Body of pancreas (tissue), 4 donors: Measurements from ENCODE around the gene PKM. TPM values are rescaled to one million over a fixed set of nuclear protein-coding genes. Genes with fewer than 3 reads are reported as not detected.
A peak's percentile ranks its signal among the peaks of the same experiment; 100 is the strongest.

Source experiments
- ATAC-seq: fragments of 150-250 bp; one replicate; pipeline ENCODE4 v1.9.1; 2016
- DNase-seq, 4 donors: peaks; one replicate each; pipeline ENCODE4 v3.0.0-alpha.2; 2019
- H3K27ac ChIP-seq, 4 donors: fragments of 200-600 bp; sonication (generic); 1 replicate in 3 of 4; 2 replicates in 1 of 4; pipeline versions ENCODE4 v1.5.1 to v1.6.1; 2016 to 2019; ENCODE audit warnings: mild to moderate bottlenecking in 1 of 4, mixed read lengths in 1 of 4, moderate library complexity in 1 of 4
- H3K27me3 ChIP-seq, 2 donors: fragments of 200-600 bp; sonication (generic); one replicate each; pipeline ENCODE4 v1.6.0; 2016; ENCODE audit warnings: mild to moderate bottlenecking in 1 of 2
- H3K36me3 ChIP-seq, 2 donors: fragments of 200-600 bp; sonication (generic); replicated peaks in 1 of 2; 2 replicates each; pipeline ENCODE4 v1.5.1; 2016; ENCODE audit warnings: low read depth in 2 of 2; ENCODE audit not compliant: insufficient read depth in 1 of 2
- H3K4me1 ChIP-seq: fragments of 200-600 bp; sonication (generic); one replicate; pipeline ENCODE4 v1.6.0; 2016
- H3K4me3 ChIP-seq, 2 donors: fragments of 200-600 bp; sonication (generic); 1 replicate in 1 of 2; 2 replicates in 1 of 2; pipeline ENCODE4 v1.5.1; 2016 to 2019
- H3K9me3 ChIP-seq, 3 donors: fragments of 200-600 bp; sonication (generic); 1 replicate in 2 of 3; 2 replicates in 1 of 3; pipeline ENCODE4 v1.5.1; 2016
- CTCF ChIP-seq, 7 experiments: fragments of 450-650 bp in 4 of 7; fragments of 200-600 bp in 3 of 7; sonication (generic) in 3 of 7; IDR thresholded peaks; one replicate each; pipeline ENCODE4 v1.5.1; 2016 to 2019; ENCODE audit warnings: antibody characterized with exemption in 7 of 7
- POLR2A ChIP-seq, 3 donors: fragments of 450-650 bp; IDR thresholded peaks; one replicate each; pipeline ENCODE4 v1.6.1; 2016; ENCODE audit warnings: antibody characterized with exemption in 3 of 3, mild to moderate bottlenecking in 2 of 3
- WGBS, 2 donors: methylation state at CpG; one replicate each; pipeline ENCODE4 v1.1.5; 2017; 5-methylcytosine and 5-hydroxymethylcytosine counted together
- intact Hi-C: fragments of 100-400 bp; cut with DNase I; formaldehyde crosslinking; loops from one replicate; pipeline ENCODE4 v1.15.1; 2023
- total RNA-seq, 2 donors: library from RNA; depleted of rRNA; stranded (reverse); fragments of >200 nt; gene quantifications; one replicate each; pipeline ENCODE4 v1.1.0, GENCODE V29; 2016

Gene PKM
- total RNA-seq, 2 donors from 2014 or later: 96.9 to 105 TPM

- Histone ChIP-seq H3K36me3 (no peaks in the 10 kb centered on the region), H3K9me3 (no peaks in the 10 kb centered on the region), H3K4me1 (peaks cover 8% of the 10 kb centered on the region), H3K27ac (no peak overlapping the region), H3K4me3 (no peak overlapping the region), H3K27me3 (peaks cover 0 to 4% of the 10 kb centered on the region in 2 donors)
- peak; percentile 31 for ATAC-seq
- TF ChIP-seq POLR2A (IDR thresholded peaks at IDR 0.05) (no peak), CTCF (IDR thresholded peaks at IDR 0.05) (no peak)
- WGBS, 2 donors: 46 to 50% methylated on average over 7 to 16 of the region's 16 CpGs
- intact Hi-C loops: no loop called here
- no peak for DNase-seq
Observed at GRCh38 chr15:72179950-72180581, 50.9 kb downstream of the PKM start.

GRCh38 chr15:72178976-72179585 is 51.9 kb downstream of the PKM start:
- H3K36me3 ChIP-seq: no peaks in the 10 kb centered on the region
- DNase-seq (no peak), ATAC-seq (no peak)
- no peak overlapping the region for H3K4me3 ChIP-seq
- H3K4me1 ChIP-seq: peaks cover 4% of the 10 kb centered on the region
- H3K27me3 ChIP-seq: peaks cover 0 to 4% of the 10 kb centered on the region in 2 donors
- no peaks in the 10 kb centered on the region for H3K9me3 ChIP-seq
- TF ChIP-seq CTCF (IDR thresholded peaks at IDR 0.05) (no peak), POLR2A (IDR thresholded peaks at IDR 0.05) (no peak)
- intact Hi-C loops: no loop called here
- no peak overlapping the region for H3K27ac ChIP-seq
- WGBS, 2 donors: 73 to 86% methylated on average over 13 of the region's 13 CpGs

- H3K4me3 ChIP-seq: no peak overlapping the region
- H3K9me3 ChIP-seq: no peaks in the 10 kb centered on the region
- ATAC-seq (no peak), DNase-seq (no peak)
- no peak for TF ChIP-seq CTCF (IDR thresholded peaks at IDR 0.05)
- no peak for TF ChIP-seq POLR2A (IDR thresholded peaks at IDR 0.05)
- 63 to 88% methylated on average over 3 of the region's 3 CpGs for WGBS, 2 donors
- no peaks in the 10 kb centered on the region for H3K4me1 ChIP-seq
- H3K36me3 ChIP-seq: no peaks in the 10 kb centered on the region
- peaks cover 0 to 4% of the 10 kb centered on the region in 2 donors for H3K27me3 ChIP-seq
- intact Hi-C loops: no loop called here
- H3K27ac ChIP-seq: no peak overlapping the region
Observed at GRCh38 chr15:72176743-72177142, 54.2 kb downstream of the PKM start.

- WGBS, 2 donors: 77 to 81% methylated on average over 4 to 6 of the region's 6 CpGs
- Histone ChIP-seq H3K27me3 (peaks cover 0 to 4% of the 10 kb centered on the region in 2 donors), H3K4me3 (no peak overlapping the region), H3K4me1 (no peaks in the 10 kb centered on the region), H3K9me3 (no peaks in the 10 kb centered on the region), H3K27ac (no peak overlapping the region), H3K36me3 (no peaks in the 10 kb centered on the region)
- intact Hi-C loops: no loop called here
- ATAC-seq (no peak), DNase-seq (no peak)
- TF ChIP-seq CTCF (IDR thresholded peaks at IDR 0.05) (no peak), POLR2A (IDR thresholded peaks at IDR 0.05) (no peak)
Observed at GRCh38 chr15:72176159-72176558, 54.8 kb downstream of the PKM start.
